Right lobe of liver (tissue), 6 donors: ENCODE results near the gene PCID2. TPM values are rescaled to one million over a fixed set of nuclear protein-coding genes. Genes with fewer than 3 reads are reported as not detected.

ENCODE experiments used
- ATAC-seq, 4 donors: fragments of 200-7000 bp; cut with Tn5 transposase; one replicate each; pipeline ENCODE4 v1.9.1; 2020; ENCODE audit warnings: mild to moderate bottlenecking in 4 of 4, moderate library complexity in 4 of 4
- DNase-seq, 3 donors: peaks; one replicate each; pipeline ENCODE4 v3.0.0-alpha.2; 2020
- H3K27ac ChIP-seq, 3 donors: fragments of 200-600 bp; one replicate each; pipeline ENCODE4 v1.8.0; 2022
- H3K27me3 ChIP-seq, 2 donors: fragments of 200-600 bp; one replicate each; pipeline ENCODE4 v1.8.0; 2022
- H3K36me3 ChIP-seq, 4 donors: fragments of 200-600 bp; sonication (generic) in 1 of 4; one replicate each; pipeline versions ENCODE4 v1.5.1 to v1.8.0; 2017 to 2022; ENCODE audit warnings: control low read depth in 1 of 4
- H3K4me1 ChIP-seq, 4 donors: fragments of 200-600 bp; sonication (generic) in 1 of 4; one replicate each; pipeline versions ENCODE4 v1.5.1 to v1.8.0; 2017 to 2022; ENCODE audit warnings: control low read depth in 1 of 4
- H3K4me3 ChIP-seq, 3 donors: fragments of 200-600 bp; one replicate each; pipeline ENCODE4 v1.8.0; 2022
- H3K9me3 ChIP-seq, 4 donors: fragments of 200-600 bp; sonication (generic) in 1 of 4; one replicate each; pipeline versions ENCODE4 v1.5.1 to v1.8.0; 2017 to 2022; ENCODE audit warnings: control low read depth in 1 of 4
- CTCF ChIP-seq, 4 donors: fragments of 200-600 bp in 3 of 4; fragments of 450-650 bp in 1 of 4; IDR thresholded peaks; one replicate each; pipeline versions ENCODE4 v1.5.1 to v1.8.0; 2016 to 2022; ENCODE audit warnings: antibody characterized with exemption in 4 of 4, mild to moderate bottlenecking in 2 of 4
- POLR2A ChIP-seq: fragments of 450-650 bp; IDR thresholded peaks from one replicate; pipeline ENCODE4 v1.6.1; 2017; ENCODE audit warnings: antibody characterized with exemption, mild to moderate bottlenecking
- WGBS: methylation state at CpG from one replicate; pipeline ENCODE4 v1.1.6; 2018; ENCODE audit warnings: low coverage, low lambda C conversion rate; ENCODE audit not compliant: insufficient coverage; ENCODE audit errors: missing lambda C conversion rate; 5-methylcytosine and 5-hydroxymethylcytosine counted together
- intact Hi-C, 2 donors: fragments of 100-400 bp; cut with DNase I; formaldehyde crosslinking; loops; one replicate each; pipeline versions ENCODE4 v1.11.2 to v1.14.1; 2022
- total RNA-seq, 6 experiments: library from RNA; depleted of rRNA in 2 of 6; stranded (reverse); fragments of >200 nt in 2 of 6; fragmentation: NEBNext Ultra II Directional in 3 of 6; extraction: Animal tissue kit (Norgen Biotek cat#: 25700) in 3 of 6; gene quantifications; one replicate each; pipeline versions ENCODE4 v1.1.0 to v1.2.4, GENCODE V29; 2016 to 2023
- donor health status: DM: no; HTN: yes; CAD: no.
- donor health status: DM: no; HTN: no; CAD: no.
- donor health status: DM: no; HTN: no; CAD: no.
- donor health status: DM: no; HTN: yes; CAD: no.
- donor health status: DM: no; HTN: yes; CAD: no.

The PCID2 gene
- total RNA-seq, 6 experiments from 2014 or later, result 15.1 to 24.9 (median 19.4) TPM

- H3K27ac ChIP-seq, result no peak overlapping the region
- WGBS, result 97% methylated on average over 3 of the region's 5 CpGs
- no peak for DNase-seq
- intact Hi-C loops, result no loop called here
- peaks cover 0 to 46% (median 6%) of the 10 kb centered on the region in 4 donors for H3K36me3 ChIP-seq
- no peaks in the 10 kb centered on the region for H3K4me1 ChIP-seq
- no peaks in the 10 kb centered on the region for H3K9me3 ChIP-seq
- TF ChIP-seq POLR2A, result no peak
- TF ChIP-seq CTCF (IDR thresholded peaks at IDR 0.05), result no peak
- no peak for ATAC-seq
- H3K4me3 ChIP-seq, result no peak overlapping the region
- no peaks in the 10 kb centered on the region for H3K27me3 ChIP-seq
Measured at GRCh38 chr13:113229161-113229560, 20.7 kb upstream of the PCID2 start.

GRCh38 chr13:113226873-113227450 lies 18.5 kb upstream of the PCID2 start:
- Histone ChIP-seq H3K4me1 (no peaks in the 10 kb centered on the region), H3K9me3 (no peaks in the 10 kb centered on the region), H3K27me3 (no peaks in the 10 kb centered on the region), H3K36me3 (peaks cover 0 to 46% (median 6%) of the 10 kb centered on the region in 4 donors), H3K27ac (no peak overlapping the region), H3K4me3 (no peak overlapping the region)
- intact Hi-C loops, result no loop called here
- DNase-seq (no peak), ATAC-seq (no peak)
- WGBS, result no CpG with 5 or more reads among the region's 7 CpGs
- TF ChIP-seq CTCF (IDR thresholded peaks at IDR 0.05) (no peak), POLR2A (no peak)

- 100% methylated on average over 3 of the region's 7 CpGs for WGBS
- ATAC-seq (no peak), DNase-seq (no peak)
- peaks cover 0 to 5% (median 2%) of the 10 kb centered on the region in 4 donors for H3K4me1 ChIP-seq
- H3K36me3 ChIP-seq, result peaks cover 0 to 48% (median 6%) of the 10 kb centered on the region in 4 donors
- H3K9me3 ChIP-seq, result no peaks in the 10 kb centered on the region
- no peak overlapping the region for H3K4me3 ChIP-seq
- H3K27me3 ChIP-seq, result no peaks in the 10 kb centered on the region
- no peak for TF ChIP-seq POLR2A
- TF ChIP-seq CTCF (IDR thresholded peaks at IDR 0.05), result no peak
- no peak overlapping the region for H3K27ac ChIP-seq
- intact Hi-C loops, result no loop called here
Measured at GRCh38 chr13:113225515-113225914, 17.0 kb upstream of the PCID2 start.

- 91% methylated on average over 3 of the region's 10 CpGs for WGBS
- Histone ChIP-seq H3K27ac (no peak overlapping the region), H3K4me3 (no peak overlapping the region), H3K4me1 (peaks cover 0 to 14% (median 6%) of the 10 kb centered on the region in 4 donors), H3K36me3 (peaks cover 0 to 42% (median 2%) of the 10 kb centered on the region in 4 donors), H3K9me3 (no peaks in the 10 kb centered on the region), H3K27me3 (no peaks in the 10 kb centered on the region)
- DNase-seq, result no peak
- TF ChIP-seq CTCF (IDR thresholded peaks at IDR 0.05), result no peak
- no peak for TF ChIP-seq POLR2A
- no peak for ATAC-seq
- intact Hi-C loops, result no loop called here
Measured at GRCh38 chr13:113224486-113224885, 16.0 kb upstream of the PCID2 start.
